Karpas-422 (cell line): ENCODE data around the gene RBMXL3. TPM values are rescaled to one million over a fixed set of nuclear protein-coding genes. Genes with fewer than 3 reads are reported as not detected.
"Not testable (repeated sequence)": the region's sequence is repeated elsewhere in the genome, so short reads cannot be mapped to it uniquely, and the experiment has no call there.

Source experiments
- DNase-seq: peaks from one replicate; pipeline ENCODE4 v3.0.0-alpha.2; 2015
- H2AFZ ChIP-seq: fragments of 200-600 bp; sonication (generic); 2 replicates; pipeline ENCODE4 v1.6.1; 2014; ENCODE audit warnings: antibody characterized with exemption, low read length, mixed read lengths
- H3K27ac ChIP-seq: fragments of 200-600 bp; sonication (generic); 2 replicates; pipeline ENCODE4 v1.5.1; 2014; ENCODE audit warnings: mild to moderate bottlenecking, low read length, moderate library complexity
- H3K27me3 ChIP-seq: fragments of 200-600 bp; sonication (generic); 2 replicates; pipeline ENCODE4 v1.6.1; 2014; ENCODE audit warnings: low read length, mixed read lengths
- H3K36me3 ChIP-seq: fragments of 200-600 bp; sonication (generic); 2 replicates; pipeline ENCODE4 v1.6.1; 2014; ENCODE audit warnings: low read length, mixed read lengths; ENCODE audit not compliant: insufficient read depth
- H3K4me1 ChIP-seq: fragments of 200-600 bp; sonication (generic); 2 replicates; pipeline ENCODE4 v1.6.1; 2014; ENCODE audit warnings: mild to moderate bottlenecking, low read length, mixed read lengths
- H3K4me2 ChIP-seq: fragments of 200-600 bp; sonication (generic); 2 replicates; pipeline ENCODE4 v1.6.1; 2014; ENCODE audit warnings: low read length, low read depth, mild to moderate bottlenecking; ENCODE audit not compliant: poor library complexity, severe bottlenecking
- H3K4me3 ChIP-seq: fragments of 200-600 bp; sonication (generic); 2 replicates; pipeline ENCODE4 v1.5.1; 2014; ENCODE audit warnings: mild to moderate bottlenecking, antibody characterized with exemption, low read length, mixed read lengths
- H3K79me2 ChIP-seq: fragments of 200-600 bp; sonication (generic); 2 replicates; pipeline ENCODE4 v1.6.1; 2014; ENCODE audit warnings: mild to moderate bottlenecking, low read length, mixed read lengths
- H3K9ac ChIP-seq: fragments of 200-600 bp; sonication (generic); 2 replicates; pipeline ENCODE4 v1.6.0; 2014; ENCODE audit warnings: low read length
- H3K9me2 ChIP-seq: fragments of 200-600 bp; sonication (generic), shearing (Covaris generic); replicated peaks from 2 replicates; pipeline ENCODE4 v1.6.0; 2014; ENCODE audit warnings: mild to moderate bottlenecking, low read length, moderate library complexity; ENCODE audit not compliant: insufficient read depth
- H3K9me3 ChIP-seq: fragments of 300-700, 200-600 bp; sonication (generic); 2 replicates; pipeline ENCODE4 v1.6.1; 2014; ENCODE audit warnings: low read length, mixed read lengths
- H4K20me1 ChIP-seq: fragments of 200-600 bp; sonication (generic); 2 replicates; pipeline ENCODE4 v1.6.1; 2014; ENCODE audit warnings: mild to moderate bottlenecking, antibody characterized with exemption, low read length, low read depth; ENCODE audit not compliant: insufficient read depth
- total RNA-seq: library from RNA; depleted of rRNA; stranded (reverse); fragments of >200 nt; shearing (Covaris generic); gene quantifications from 2 replicates; pipeline ENCODE4 v1.2.3, GENCODE V29; 2014; ENCODE audit warnings: low replicate concordance

Gene RBMXL3
- total RNA-seq, 1 experiment from 2014 or later: not detected

DNA sequence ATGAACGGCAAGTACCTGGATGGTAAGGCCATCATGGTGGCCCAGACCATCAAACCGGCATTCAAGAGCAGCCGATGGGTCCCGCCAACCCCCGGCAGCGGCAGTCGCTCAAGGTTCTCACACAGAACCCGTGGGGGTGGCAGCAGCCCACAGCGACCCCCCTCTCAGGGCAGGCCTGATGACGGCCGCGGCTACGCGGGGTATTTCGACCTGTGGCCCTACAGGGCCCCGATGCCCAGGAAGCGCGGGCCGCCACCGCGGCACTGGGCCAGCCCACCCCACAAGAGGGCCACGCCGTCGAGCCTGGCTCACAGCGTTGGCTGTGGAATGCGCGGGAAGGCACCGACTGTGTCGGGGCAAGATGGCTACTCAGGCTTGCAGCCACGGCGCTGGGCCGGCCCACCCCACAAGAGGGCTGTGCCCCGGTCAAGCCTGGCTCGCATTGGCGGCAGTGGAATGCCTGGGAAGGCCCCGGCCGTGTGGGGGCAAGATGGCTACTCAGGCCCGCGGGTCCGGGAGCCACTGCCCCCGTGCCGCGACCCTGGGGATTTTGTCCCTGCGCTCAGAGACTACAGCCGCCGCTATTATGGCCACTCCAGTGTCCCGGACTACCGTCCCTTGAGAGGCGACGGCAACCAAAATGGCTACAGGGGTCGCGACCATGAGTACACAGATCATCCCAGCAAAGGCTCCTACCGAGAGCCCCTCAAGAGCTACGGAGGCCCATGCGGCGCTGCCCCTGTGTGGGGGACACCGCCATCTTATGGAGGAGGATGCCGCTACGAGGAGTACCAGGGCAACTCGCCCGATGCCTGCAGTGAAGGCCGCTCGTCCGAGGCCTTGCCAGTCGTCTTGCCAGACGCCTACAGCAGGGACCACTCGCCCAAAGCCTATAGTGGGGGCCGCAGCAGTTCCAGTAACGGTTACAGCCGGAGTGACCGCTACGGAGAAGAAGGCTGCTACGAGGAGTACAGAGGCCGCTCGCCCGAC lies 731 bp downstream of the RBMXL3 start:
- DNase-seq: no peak
- Histone ChIP-seq H3K4me2 (no peak overlapping the region), H4K20me1 (no peaks in the 10 kb centered on the region), H3K9me3 (no peaks in the 10 kb centered on the region; the same call in 1 of the 2 replicates), H3K9ac (no peak overlapping the region), H3K27me3 (no peaks in the 10 kb centered on the region), H3K27ac (no peak overlapping the region), H3K4me1 (no peaks in the 10 kb centered on the region), H3K36me3 (no peaks in the 10 kb centered on the region), H3K79me2 (no peaks in the 10 kb centered on the region), H3K9me2 (no peaks in the 10 kb centered on the region), H2AFZ (no peak overlapping the region), H3K4me3 (no peak overlapping the region)

DNA sequence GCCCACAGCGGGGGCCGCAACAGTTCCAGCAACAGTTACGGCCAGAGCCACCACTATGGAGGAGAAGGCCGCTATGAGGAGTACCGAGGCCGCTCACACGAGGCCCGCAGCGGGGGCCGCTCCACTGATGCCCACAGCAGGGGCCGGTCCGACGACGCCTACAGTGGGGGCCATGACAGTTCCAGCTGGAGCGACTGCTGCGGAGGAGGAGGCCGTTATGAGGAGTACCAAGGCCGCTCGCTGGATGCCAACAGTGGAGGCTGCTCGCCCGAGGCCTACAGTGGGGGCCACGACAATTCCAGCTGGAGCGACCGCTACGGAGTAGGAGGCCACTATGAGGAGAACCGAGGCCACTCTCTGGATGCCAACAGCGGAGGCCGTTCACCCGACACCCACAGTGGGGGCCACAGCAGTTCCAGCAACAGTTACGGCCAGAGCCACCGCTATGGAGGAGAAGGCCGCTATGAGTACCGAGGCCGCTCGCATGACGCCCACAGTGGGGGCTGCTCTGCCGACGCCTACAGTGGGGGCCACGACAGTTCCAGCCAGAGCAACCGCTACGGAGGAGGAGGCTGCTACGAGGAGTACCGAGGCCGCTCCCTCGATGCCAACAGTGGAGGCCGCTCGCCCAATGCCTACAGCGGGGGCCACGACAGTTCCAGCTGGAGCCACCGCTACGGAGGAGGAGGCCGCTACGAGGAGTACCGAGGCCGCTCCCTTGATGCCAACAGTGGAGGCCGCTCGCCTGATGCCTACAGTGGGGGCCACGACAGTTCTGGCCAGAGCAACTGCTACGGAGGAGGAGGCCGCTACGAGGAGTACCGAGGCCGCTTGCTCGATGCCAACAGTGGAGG lies 1.7 kb downstream of the RBMXL3 start:
- H3K27ac ChIP-seq: no peak overlapping the region
- no peak overlapping the region for H3K4me3 ChIP-seq
- H2AFZ ChIP-seq: no peak overlapping the region
- no peaks in the 10 kb centered on the region for H3K36me3 ChIP-seq
- no peak overlapping the region for H3K4me2 ChIP-seq
- H3K4me1 ChIP-seq: no peaks in the 10 kb centered on the region
- H3K9ac ChIP-seq: no peak overlapping the region
- H3K27me3 ChIP-seq: no peaks in the 10 kb centered on the region
- no peak for DNase-seq
- no peaks in the 10 kb centered on the region for H4K20me1 ChIP-seq
- H3K9me3 ChIP-seq: no peaks in the 10 kb centered on the region; the same call in 1 of the 2 replicates
- H3K79me2 ChIP-seq: no peaks in the 10 kb centered on the region
- no peaks in the 10 kb centered on the region for H3K9me2 ChIP-seq

DNA sequence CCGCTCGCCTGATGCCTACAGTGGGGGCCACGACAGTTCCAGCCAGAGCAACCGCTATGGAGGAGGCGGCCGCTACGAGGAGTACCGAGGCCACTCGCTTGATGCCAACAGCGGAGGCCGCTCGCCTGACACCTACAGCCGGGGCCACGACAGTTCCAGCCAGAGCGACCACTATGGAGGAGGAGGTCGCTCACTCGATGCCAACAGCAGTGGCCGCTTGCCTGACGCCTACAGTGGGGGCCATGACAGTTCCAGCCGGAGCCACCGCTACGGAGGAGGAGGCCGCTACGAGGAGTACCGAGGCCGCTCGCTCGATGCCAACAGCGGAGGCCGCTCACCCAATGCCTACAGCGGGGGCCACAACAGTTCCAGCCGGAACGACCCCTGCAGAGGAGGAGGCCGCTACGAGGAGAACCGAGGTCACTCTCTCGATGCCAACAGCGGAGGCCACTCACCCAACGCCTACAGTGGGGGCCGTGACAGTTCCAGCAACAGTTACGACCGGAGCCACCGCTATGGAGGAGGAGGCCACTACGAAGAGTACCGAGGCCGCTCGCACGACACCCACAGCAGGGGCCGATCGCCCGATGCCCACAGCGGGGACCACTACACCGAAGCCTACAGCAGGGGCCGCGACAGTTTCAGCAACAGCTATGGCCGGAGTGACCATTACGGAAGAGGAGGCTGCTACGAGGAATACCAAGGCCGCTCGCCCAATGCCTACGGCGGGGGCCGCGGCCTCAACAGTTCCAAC lies 2.5 kb downstream of the RBMXL3 start:
- Histone ChIP-seq H3K9me2 (no peaks in the 10 kb centered on the region), H3K4me2 (no peak overlapping the region), H3K27ac (no peak overlapping the region), H3K79me2 (no peaks in the 10 kb centered on the region), H4K20me1 (no peaks in the 10 kb centered on the region), H3K9me3 (no peaks in the 10 kb centered on the region; the same call in 1 of the 2 replicates), H3K9ac (no peak overlapping the region), H2AFZ (no peak overlapping the region), H3K27me3 (no peaks in the 10 kb centered on the region), H3K4me3 (no peak overlapping the region), H3K4me1 (no peaks in the 10 kb centered on the region), H3K36me3 (no peaks in the 10 kb centered on the region)
- no peak for DNase-seq

DNA sequence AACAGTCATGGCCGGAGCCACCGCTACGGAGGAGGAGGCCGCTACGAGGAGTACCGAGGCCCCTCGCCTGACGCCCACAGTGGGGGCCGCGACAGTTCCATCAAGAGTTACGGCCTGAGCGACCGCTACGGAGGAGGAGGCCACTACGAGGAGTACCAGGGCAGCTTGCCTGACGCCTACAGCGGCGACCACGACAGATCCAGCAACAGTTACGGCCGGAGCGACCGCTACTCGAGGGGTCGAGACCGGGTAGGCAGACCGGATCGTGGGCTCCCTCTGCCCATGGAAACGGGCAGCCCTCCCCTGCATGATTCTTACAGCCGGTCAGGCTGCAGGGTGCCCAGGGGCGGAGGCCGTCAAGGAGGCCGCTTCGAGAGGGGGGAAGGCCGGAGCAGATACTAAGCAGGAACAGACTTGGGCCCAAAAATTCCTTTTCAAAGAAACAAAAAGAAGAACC lies 3.1 kb downstream of the RBMXL3 start:
- Histone ChIP-seq H2AFZ (no peak overlapping the region), H3K36me3 (no peaks in the 10 kb centered on the region), H3K27ac (no peak overlapping the region), H3K9ac (no peak overlapping the region), H3K79me2 (no peaks in the 10 kb centered on the region), H3K4me2 (no peak overlapping the region), H3K4me1 (no peaks in the 10 kb centered on the region), H3K9me3 (no peaks in the 10 kb centered on the region; the same call in 1 of the 2 replicates), H3K4me3 (no peak overlapping the region), H4K20me1 (no peaks in the 10 kb centered on the region), H3K9me2 (no peaks in the 10 kb centered on the region), H3K27me3 (no peaks in the 10 kb centered on the region)
- DNase-seq: no peak

DNA sequence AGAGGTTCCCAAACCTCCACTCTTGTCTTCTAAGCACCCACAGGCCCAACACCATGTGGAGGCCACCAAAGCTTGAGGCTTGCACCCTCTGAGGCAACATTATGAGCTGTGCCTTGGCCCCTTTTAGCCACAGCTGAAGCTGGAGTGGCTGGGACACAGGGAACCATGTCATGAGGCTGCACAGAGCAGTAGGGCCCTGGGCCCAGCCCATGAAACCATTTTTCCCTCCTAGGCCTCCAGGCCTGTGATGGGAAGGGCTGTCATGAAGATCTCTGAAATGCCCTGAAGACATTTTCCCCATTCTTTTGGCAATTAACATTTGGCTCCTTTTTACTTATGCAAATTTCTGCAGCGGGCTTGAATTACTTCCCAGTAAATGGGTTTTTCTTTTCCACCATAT lies 14.8 kb downstream of the RBMXL3 start:
- Histone ChIP-seq H3K79me2 (no peaks in the 10 kb centered on the region), H3K27ac (no peak overlapping the region), H4K20me1 (no peaks in the 10 kb centered on the region), H3K4me3 (no peak overlapping the region), H3K9me2 (no peaks in the 10 kb centered on the region), H3K9me3 (no peaks in the 10 kb centered on the region), H3K36me3 (no peaks in the 10 kb centered on the region), H3K9ac (no peak overlapping the region), H3K4me1 (no peaks in the 10 kb centered on the region), H3K27me3 (no peaks in the 10 kb centered on the region), H3K4me2 (no peak overlapping the region), H2AFZ (no peak overlapping the region)
- DNase-seq: no peak

DNA sequence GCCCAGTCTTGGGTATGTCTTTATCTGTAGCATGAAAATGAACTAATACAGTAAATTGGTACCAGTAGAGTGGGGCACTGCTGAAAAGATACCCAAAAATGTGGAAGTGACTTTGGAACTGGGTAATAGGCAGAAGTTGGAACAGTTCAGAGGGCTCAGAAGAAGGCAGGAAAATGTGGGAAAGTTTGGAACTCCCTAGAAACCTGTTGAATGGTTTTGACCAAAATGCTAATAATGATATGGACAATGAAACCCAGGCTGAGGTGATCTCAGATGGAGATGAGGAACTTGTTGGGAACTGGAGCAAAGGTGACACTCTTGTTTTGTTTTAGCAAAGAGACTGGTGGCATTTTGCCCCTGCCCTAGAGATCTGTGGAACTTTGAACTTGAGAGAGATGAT lies 20.3 kb downstream of the RBMXL3 start:
- not testable (repeated sequence) for H3K27me3 ChIP-seq, H3K4me1 ChIP-seq, H2AFZ ChIP-seq, H4K20me1 ChIP-seq, H3K9me2 ChIP-seq, H3K4me2 ChIP-seq, H3K9ac ChIP-seq, H3K27ac ChIP-seq, H3K79me2 ChIP-seq, H3K4me3 ChIP-seq, DNase-seq, H3K36me3 ChIP-seq, H3K9me3 ChIP-seq

DNA sequence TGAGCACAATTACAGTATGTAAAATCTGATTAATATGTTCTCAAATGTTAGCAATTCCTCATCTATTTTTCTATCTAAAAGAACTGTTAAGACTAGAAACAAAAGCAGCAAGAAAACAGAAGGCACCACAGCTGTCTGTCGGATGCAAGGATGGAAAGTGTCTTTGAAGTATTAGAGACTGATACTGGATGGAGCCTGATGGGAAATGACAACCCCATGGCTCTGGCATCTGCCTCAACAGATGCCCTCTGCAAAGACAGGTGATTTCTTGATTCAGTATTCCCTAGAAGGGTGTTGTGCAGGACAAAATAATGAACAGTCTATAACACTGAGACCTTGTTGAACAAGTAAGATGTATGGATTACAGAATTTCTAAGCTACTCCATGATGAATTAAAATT lies 24.9 kb downstream of the RBMXL3 start:
- H2AFZ ChIP-seq: no peak overlapping the region
- H3K27me3 ChIP-seq: no peaks in the 10 kb centered on the region
- no peak overlapping the region for H3K27ac ChIP-seq
- H3K4me2 ChIP-seq: no peak overlapping the region
- no peak overlapping the region for H3K9ac ChIP-seq
- no peaks in the 10 kb centered on the region for H3K79me2 ChIP-seq
- DNase-seq: no peak
- H3K4me1 ChIP-seq: no peaks in the 10 kb centered on the region
- no peaks in the 10 kb centered on the region for H3K9me3 ChIP-seq
- no peak overlapping the region for H3K4me3 ChIP-seq
- no peaks in the 10 kb centered on the region for H3K9me2 ChIP-seq
- no peaks in the 10 kb centered on the region for H3K36me3 ChIP-seq
- H4K20me1 ChIP-seq: no peaks in the 10 kb centered on the region
